ENCODE measurements around the gene FAM117A.
A peak's percentile ranks its signal among the peaks of the same experiment; 100 is the strongest.
"Not testable (repeated sequence)": the region's sequence is repeated elsewhere in the genome, so short reads cannot be mapped to it uniquely, and the experiment has no call there.

The FAM117A gene

DNA sequence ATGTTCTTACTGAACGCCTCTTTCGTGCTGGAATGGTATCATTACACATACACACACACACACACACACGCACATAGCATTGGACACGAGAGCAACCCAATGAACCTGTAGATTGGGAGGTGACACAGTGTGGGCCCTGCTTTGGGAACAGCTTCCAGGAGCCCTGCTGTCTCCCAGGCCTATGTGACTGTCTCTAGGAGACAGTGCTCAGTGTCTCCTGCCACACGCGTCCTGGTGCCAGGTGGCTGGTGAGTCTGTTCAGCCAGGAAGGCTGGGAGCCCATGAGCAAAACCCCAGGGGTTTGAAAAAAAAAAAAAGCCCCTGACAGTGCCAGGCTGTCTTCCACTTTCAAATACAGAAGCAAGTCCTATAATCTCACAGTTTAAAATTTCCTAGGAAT is 83.6 kb downstream of the FAM117A start:
- DNase-seq (ENCODE audit: low read depth in 2 of 2) = no peak

DNA sequence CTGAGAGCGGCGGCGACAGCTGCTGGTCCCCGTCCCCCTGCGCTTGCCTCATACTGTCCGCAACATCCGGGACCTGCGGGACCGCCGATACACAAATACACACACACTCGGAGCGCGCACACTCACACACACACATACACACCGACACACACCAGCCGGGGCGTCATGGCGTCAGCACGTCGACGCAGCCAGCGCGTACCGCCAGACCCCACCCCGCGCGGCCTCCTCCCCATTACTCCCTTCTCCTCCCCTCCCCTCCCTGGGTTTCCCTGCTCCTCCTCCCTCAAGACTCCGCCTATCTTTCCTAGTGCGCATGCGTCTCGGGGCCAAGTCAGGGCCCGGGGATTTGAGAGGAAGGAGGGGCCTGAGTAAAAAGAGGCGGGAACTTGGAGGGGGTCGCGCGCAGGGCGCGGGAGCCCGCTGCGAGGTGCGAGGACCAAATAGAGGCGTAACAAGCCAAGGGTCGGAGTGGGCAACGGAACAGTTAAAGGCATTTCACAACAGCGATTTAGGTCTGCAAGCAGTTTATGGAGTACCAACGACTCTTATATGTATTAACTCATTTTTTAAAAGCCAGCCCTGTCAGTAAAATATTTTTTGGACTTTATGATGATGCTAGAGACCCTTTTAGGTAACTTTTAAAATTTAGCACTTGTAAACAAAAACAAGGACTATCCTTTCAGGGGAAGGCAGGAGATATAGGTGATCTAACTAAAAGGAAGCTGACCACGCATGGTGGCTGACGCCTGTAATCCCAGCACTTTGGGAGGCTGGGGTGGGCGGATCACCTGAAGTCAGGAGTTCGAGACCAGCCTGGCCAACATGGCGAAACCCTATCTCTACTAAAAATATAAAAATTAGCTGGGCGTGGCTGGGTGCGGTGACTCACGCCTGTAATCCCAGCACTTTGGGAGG is 85.7 kb downstream of the FAM117A start, which contains the start of gene SPOP:
SPOP (minus strand) TSS at position 165 of the 915 bp plus-strand sequence. CDS start 55,287 bp downstream, outside the sequence.
- peak; percentile 97 to 99 for DNase-seq (ENCODE audit: low read depth in 2 of 2)

DNA sequence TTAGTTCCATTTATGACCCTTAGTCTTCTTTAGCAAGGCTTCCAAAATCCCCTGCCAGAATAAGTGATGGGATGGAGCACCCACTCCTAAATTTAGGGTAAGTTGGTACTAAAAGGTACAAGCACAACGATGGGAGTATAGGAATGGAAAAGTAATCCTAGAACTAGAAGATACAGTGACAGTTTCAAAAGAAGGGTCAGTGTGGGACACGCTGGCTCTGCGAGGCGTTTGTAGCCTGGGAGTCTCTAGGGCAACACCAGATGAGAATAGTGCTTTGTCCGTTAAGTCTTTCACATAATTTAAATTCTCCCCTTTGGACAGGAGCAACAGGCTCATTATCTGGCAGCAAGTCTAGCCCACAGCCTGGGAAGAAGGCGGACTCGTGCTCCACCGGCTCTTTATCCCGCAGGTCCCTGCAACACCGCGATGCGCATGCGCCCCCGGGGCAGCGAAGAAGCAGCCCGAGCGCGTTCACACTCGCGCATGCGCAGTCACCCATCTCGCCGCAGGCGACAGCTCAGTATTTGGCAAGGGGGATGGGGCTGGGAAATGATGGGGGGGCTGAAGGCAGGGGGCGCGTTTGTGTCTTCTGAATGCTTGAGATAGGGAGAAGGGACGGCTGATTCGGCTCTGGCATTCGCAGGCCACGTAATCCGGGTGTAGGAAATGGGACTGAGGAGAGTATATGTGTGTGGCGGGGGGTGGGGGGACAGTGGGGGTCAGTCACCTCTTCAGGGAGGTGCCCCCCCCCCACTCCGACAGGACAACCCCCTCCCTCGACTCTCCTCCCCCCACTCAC is 86.6 kb downstream of the FAM117A start:
- peak; percentile 96 to 98 for DNase-seq (ENCODE audit: low read depth in 2 of 2)

DNA sequence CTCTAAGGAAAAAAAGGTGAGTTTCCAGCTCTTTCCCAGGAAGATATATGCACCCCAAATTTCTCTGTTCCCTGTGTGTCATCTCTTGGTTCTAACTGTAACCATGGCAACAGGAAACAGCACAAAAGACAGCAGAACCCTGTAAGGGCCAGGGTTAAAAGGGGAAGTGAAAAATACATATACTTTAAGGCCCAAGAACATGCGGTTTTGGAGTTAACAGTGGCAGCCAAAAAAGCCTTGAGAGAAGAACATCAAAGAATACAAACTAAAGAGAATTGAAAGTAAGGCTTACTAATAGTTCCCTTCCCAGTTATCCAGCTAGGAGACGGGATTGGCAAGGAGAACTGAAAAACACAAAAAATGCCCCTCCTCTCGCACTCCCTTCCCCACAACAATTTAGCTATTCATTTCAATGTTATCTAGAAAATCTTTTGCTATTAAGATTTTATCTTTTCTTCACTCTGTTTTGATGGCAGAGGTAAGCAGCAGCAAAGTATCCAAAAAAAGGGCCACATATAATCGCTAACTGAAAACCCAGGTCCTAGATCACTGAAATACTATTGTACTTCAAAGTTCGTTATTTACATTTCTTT is 87.6 kb downstream of the FAM117A start:
- DNase-seq (ENCODE audit: low read depth in 2 of 2) = no peak

DNA sequence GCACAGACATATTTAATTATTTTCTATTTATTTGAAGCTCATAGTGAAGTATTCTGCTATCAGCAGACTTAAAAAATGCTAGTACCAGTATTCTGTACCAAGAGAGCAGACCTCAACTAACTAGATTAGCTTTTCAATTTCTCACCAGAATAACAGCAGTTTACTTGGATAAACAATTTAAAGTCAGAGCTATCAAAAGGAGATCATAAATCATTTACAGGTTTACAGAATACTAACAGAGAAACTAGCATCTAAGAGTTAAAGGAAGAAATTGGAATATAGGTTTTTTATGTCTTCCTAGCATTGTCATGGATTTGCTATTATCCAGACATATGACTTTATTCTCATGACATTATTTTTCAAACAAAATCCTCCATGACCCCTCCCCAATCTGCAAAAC is 89.4 kb downstream of the FAM117A start:
- DNase-seq (ENCODE audit: low read depth in 2 of 2) = no peak

DNA sequence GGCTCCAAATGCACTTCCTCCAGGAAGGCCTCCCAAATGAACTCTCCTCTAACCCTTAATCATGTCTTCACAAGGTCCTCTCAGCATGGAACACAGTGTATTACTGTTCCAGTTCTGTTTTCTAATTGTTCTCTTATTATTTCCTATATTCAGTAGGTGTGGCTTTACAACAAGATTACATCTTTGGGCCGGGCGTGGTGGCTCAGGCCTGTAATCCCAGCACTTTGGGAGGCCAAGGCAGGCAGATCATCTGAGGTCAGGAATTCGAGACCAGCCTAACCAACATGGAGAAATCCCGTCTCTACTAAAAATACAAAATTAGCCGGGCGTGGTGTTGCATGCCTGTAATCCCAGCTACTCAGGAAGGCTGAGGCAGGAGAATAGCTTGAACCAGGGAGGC is 90.3 kb downstream of the FAM117A start:
- not testable (repeated sequence) for DNase-seq (ENCODE audit: low read depth in 2 of 2)

DNA sequence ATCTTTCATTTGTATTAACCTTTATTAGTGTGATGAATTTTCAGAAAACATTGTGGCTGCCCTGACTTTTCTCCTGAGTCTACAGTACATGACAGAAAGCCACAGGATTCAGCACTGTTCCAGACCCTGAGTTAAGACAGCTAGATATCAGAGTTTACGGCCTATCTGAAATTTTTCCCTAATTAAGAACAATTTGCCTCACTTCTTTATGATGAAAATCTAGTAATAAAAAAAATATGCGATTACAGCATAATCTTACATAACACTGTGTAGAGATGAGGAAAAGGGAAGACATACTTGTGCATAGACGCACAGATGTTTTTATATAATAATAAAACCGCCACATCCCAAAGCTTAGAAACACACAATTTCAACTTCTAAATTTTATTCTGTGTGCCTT is 93.3 kb downstream of the FAM117A start:
- no peak for DNase-seq (ENCODE audit: low read depth in 2 of 2)

DNA sequence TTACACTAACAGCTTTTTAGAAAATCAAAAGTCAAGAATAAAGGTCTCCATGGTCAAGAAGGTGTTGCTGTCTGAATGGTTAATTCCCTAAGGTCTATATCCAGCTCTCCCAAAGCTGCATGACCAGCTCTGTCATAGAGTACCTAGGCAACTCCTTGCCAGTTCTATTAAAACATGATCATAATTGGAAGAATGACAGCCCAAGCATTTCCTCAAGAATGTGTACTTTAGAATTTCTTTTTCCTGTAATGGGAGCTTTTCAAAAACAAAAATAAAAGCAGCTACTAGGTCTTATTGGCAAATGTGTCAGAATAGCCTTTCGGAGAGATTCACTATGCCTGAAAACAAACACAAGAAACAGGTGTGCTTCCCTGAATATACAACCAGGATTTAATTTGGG is 93.9 kb downstream of the FAM117A start:
- DNase-seq (ENCODE audit: low read depth in 2 of 2) = no peak

DNA sequence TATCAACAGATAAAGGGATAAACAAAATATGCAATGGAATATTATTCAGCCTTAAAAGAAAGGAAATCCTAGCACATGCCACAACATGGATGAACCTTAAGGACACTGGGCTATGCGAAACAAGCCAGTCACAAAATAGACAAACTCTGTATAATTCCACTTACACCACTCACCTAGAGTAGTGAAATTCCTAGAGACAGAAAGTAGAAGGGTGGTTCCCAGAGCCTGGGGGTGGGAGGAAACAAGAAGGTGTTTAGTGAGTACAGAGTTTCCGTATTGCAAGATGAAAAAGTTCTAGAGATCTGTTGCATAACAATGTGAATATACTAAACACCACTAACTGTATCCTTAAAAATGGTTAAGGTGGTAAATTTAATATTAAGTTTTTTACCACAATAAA is 96.1 kb downstream of the FAM117A start:
- no peak for DNase-seq (ENCODE audit: low read depth in 2 of 2)

DNA sequence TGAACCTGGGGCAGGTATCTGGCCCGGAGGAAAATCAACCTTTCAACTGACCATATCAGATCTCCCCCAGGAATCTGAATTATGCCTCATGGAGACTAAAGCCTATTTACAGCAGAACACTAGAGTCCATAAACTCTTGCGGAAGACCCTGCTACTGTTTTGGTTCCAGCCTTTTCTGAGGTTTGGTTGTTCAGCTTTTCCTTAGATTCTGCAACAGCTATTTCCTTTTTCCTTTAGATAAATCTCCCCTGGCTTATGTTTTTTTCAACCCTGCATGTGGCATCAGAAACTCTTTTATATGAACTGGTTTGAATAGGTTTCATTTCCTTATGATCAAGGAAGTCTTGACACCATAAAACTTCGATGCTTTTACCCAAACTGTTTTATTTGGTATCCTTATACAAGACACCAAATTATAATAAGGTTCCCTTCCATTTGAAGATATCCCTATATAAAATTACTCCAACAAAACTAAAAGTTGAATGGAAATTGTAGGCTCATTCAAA is 99.2 kb downstream of the FAM117A start:
- no peak for DNase-seq (ENCODE audit: low read depth in 2 of 2)

All from stimulated activated CD4-positive, alpha-beta T cell treated with anti-CD3 and anti-CD28 coated beads, Interleukin-1b, Interleukin-23, amount 100 ng/mL, for 4 hours (primary cell).